ENCODE data around the gene FARP1.
"Not testable (repeated sequence)": the region's sequence is repeated elsewhere in the genome, so short reads cannot be mapped to it uniquely, and the experiment has no call there.

The FARP1 gene

DNA sequence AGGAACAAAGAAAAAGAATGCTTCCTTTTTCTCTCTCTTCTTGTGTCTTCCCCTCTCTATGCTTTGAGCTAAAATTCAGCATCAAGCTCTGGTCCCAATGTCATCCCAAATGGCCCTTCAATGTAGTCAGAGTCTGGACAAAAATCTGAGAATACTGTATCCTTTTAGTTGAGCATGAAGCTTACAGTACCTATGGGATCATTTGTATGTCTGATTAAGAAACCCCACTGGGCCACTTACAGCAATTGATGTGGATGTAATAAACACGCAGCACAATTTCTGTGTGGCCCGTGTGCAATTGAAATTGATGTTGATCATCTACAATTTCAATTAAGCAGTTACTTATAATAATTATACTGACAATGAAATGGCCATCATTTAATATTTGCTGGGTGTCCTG, 223.1 kb downstream of the FARP1 start:
- TF ChIP-seq, protein P1, sequence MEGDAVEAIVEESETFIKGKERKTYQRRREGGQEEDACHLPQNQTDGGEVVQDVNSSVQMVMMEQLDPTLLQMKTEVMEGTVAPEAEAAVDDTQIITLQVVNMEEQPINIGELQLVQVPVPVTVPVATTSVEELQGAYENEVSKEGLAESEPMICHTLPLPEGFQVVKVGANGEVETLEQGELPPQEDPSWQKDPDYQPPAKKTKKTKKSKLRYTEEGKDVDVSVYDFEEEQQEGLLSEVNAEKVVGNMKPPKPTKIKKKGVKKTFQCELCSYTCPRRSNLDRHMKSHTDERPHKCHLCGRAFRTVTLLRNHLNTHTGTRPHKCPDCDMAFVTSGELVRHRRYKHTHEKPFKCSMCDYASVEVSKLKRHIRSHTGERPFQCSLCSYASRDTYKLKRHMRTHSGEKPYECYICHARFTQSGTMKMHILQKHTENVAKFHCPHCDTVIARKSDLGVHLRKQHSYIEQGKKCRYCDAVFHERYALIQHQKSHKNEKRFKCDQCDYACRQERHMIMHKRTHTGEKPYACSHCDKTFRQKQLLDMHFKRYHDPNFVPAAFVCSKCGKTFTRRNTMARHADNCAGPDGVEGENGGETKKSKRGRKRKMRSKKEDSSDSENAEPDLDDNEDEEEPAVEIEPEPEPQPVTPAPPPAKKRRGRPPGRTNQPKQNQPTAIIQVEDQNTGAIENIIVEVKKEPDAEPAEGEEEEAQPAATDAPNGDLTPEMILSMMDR (conservative IDR thresholded peaks at IDR 0.05; ENCODE audit: control insufficient read depth, insufficient read depth, low read depth, low read length) = no peak
- no peak for DNase-seq (ENCODE audit: low read depth)
- H3K4me3 ChIP-seq (ENCODE audit: control insufficient read depth, low read depth, low read length) = no peak overlapping the region

DNA sequence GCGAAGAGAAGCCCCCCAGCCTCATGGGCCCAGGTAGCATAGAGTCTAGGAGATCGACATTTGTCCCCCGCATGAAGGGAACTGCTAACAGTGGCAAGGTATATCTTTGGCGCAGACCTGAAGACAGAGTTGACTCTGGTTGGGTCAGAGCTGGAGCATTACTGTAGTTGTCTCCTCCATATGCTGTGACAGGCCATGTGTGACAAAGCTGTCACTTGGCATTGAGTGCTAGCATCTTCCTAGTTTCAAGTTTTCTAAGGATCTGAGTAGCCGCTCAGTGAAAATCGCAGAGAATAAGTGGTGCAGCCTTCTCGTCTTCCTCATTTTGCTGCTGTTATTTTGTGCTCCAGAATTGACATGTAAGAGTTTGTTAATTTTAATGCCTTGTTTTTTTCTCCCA, 223.5 kb downstream of the FARP1 start:
- TF ChIP-seq, protein P1 (conservative IDR thresholded peaks at IDR 0.05; ENCODE audit: control insufficient read depth, insufficient read depth, low read depth, low read length) = no peak
- DNase-seq (ENCODE audit: low read depth) = no peak

DNA sequence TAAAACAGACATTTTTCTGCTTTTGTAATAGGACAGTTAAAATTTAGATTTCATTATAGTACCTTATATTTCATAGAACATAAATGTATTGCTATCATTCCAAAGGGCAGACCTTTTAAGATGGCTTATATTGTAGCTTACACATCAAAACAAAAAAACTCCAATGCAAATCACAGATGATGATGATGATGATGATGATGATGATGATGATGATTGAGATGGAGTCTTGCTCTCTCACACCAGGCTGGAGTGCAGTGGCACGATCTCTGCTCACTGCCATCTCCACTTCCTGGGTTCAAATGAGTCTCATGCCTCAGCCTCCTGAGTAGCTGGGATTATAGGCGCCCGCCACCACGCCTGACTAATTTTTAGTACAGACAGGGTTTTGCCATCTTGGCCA, 224.1 kb downstream of the FARP1 start:
- no peak overlapping the region for H3K4me3 ChIP-seq (ENCODE audit: control insufficient read depth, low read depth, low read length)
- DNase-seq (ENCODE audit: low read depth) = no peak
- TF ChIP-seq, protein P1 (conservative IDR thresholded peaks at IDR 0.05; ENCODE audit: control insufficient read depth, insufficient read depth, low read depth, low read length) = no peak

More for the DNA sequence above, 223.5 kb downstream of the FARP1 start:
- no peak overlapping the region for H3K4me3 ChIP-seq (ENCODE audit: control insufficient read depth, low read depth, low read length)

DNA sequence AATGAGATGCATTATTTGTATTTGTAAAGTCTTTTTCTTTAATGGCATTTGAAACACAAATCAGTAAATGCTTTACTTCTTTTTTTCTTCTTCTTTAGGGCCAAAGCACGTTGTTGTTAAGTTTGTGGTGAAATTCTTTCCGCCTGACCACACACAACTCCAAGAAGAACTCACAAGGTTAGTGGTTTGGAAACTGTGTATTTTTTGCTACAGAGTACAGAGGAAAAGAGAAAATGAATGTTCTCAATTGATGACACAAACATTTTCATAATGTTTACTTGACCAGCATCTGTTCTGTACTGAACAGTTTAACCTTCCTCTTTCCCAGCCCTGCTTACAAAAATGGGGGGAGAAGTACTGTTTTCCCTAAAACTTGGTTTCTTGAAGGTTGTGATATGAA, 225.1 kb downstream of the FARP1 start:
- TF ChIP-seq, protein P1 (conservative IDR thresholded peaks at IDR 0.05; ENCODE audit: control insufficient read depth, insufficient read depth, low read depth, low read length) = no peak
- no peak overlapping the region for H3K4me3 ChIP-seq (ENCODE audit: control insufficient read depth, low read depth, low read length)
- peak; percentile 11 for DNase-seq (ENCODE audit: low read depth)

DNA sequence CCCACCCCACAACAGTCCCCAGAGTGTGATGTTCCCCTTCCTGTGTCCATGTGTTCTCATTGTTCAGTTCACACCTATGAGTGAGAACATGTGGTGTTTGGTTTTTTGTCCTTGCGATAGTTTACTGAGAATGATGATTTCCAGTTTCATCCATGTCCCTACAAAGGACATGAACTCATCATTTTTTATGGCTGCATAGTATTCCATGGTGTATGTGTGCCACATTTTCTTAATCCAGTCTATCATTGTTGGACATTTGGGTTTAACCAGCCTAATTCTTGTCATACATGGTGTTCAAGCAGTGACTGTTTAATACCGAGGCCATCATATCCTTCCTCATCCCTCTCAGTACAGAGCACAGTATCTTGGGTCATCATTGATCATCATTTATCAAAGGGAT, 226.6 kb downstream of the FARP1 start:
- not testable (repeated sequence) for H3K4me3 ChIP-seq (ENCODE audit: control insufficient read depth, low read depth, low read length); DNase-seq (ENCODE audit: low read depth)

DNA sequence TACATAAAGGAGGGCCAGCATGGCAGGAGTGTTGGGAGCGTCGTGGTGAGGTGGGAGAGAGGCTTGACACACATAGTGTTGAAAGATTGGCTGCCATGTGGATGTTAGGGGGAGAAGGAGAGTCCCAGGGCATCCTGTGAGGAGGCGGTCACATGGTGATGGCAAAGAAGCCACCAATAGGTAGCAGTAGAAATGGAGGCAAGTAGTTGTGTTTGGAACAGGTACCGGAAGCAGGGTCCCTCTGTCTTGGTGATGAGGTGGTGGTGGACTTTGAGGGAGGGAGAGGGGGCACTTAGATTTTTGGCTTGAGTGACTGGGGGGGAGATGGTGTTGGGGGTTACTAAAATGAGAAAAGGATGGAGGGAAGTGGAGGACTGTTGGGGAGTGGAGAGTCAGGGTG, 227.4 kb downstream of the FARP1 start:
- DNase-seq (ENCODE audit: low read depth) = no peak
- H3K4me3 ChIP-seq (ENCODE audit: control insufficient read depth, low read depth, low read length) = no peak overlapping the region
- TF ChIP-seq, protein P1 (conservative IDR thresholded peaks at IDR 0.05; ENCODE audit: control insufficient read depth, insufficient read depth, low read depth, low read length) = no peak

DNA sequence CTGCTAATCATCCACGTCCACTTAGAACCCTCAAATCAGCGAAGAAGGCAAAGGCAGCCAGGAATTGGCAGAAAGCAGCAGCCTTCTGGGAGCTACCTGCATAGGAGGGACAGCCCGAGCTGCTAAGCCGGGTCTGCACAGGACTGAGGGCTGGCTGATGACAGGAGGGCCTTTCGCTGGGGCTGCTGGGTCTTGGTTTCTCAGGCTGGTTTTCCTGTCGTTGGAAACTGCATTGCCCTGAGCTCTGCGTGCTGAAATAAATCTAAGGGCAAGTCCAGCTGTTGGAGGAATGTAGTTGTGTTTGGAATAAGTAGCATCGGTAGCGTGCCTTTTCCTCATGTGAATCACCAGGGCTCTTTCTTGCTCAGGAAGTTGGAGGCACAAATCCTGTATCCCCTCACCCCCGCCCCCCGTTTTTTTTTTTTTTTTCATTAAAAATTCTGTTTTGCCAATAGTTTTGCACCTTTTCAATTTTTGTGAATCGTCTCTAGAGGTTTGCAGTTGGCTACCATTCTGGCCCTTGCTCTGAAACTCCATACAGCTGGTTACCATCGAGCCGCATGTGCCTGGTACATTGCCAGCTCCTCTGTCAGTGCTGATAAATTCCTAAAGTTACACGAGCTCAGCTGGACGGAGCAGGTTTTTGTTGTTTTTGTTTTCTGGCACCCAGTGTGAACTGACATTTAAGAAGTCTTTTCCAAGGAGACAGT, 228.1 kb downstream of the FARP1 start:
- no peak overlapping the region for H3K4me3 ChIP-seq (ENCODE audit: control insufficient read depth, low read depth, low read length)
- peak; percentile 69 for DNase-seq (ENCODE audit: low read depth)
- TF ChIP-seq, protein P1 (conservative IDR thresholded peaks at IDR 0.05; ENCODE audit: control insufficient read depth, insufficient read depth, low read depth, low read length) = no peak
